Ectodermal cell (in vitro differentiated cells): Measurements from ENCODE around the gene EHD1. TPM values are rescaled to one million over a fixed set of nuclear protein-coding genes. Genes with fewer than 3 reads are reported as not detected.
A peak's percentile ranks its signal among the peaks of the same experiment; 100 is the strongest.

Experiments
- H3K27ac ChIP-seq: 2 replicates; pipeline ENCODE4 v1.7.0; 2013; ENCODE audit warnings: mild to moderate bottlenecking, low read depth, low read length; ENCODE audit not compliant: insufficient read depth, poor library complexity, severe bottlenecking
- H3K27me3 ChIP-seq: 2 replicates; pipeline ENCODE4 v1.7.0; 2013; ENCODE audit warnings: mild to moderate bottlenecking, low read length; ENCODE audit not compliant: insufficient read depth, control insufficient read depth, poor library complexity, severe bottlenecking
- H3K36me3 ChIP-seq: one replicate; pipeline ENCODE4 v1.7.0; 2013; ENCODE audit warnings: low read length; ENCODE audit not compliant: control insufficient read depth, insufficient read depth
- H3K4me1 ChIP-seq: one replicate; pipeline ENCODE4 v1.7.0; 2013; ENCODE audit warnings: low read length; ENCODE audit not compliant: control insufficient read depth, insufficient read depth
- H3K4me3 ChIP-seq: 2 replicates; pipeline ENCODE4 v1.7.0; 2013; ENCODE audit warnings: low read depth, low read length, control low read depth; ENCODE audit not compliant: insufficient read depth
- H3K9me3 ChIP-seq: 2 replicates; pipeline ENCODE4 v1.7.0; 2013; ENCODE audit warnings: mild to moderate bottlenecking, low read length, moderate library complexity; ENCODE audit not compliant: control insufficient read depth
- WGBS, 2 experiments: methylation state at CpG; one replicate each; pipeline ENCODE4 v1.1.7; 2013; ENCODE audit warnings: missing lambda C conversion rate in 2 of 2; 5-methylcytosine and 5-hydroxymethylcytosine counted together
- polyA plus RNA-seq, 4 experiments: library from polyadenylated mRNA; stranded (reverse); fragments of 50-300 nt; gene quantifications; one replicate each; pipeline ENCODE4 v1.2.3, GENCODE V29; 2013

EHD1 gene
- polyA plus RNA-seq (2013, experiment 1 of 4): 40.0 TPM
- 43.2 TPM for polyA plus RNA-seq (2013, experiment 2 of 4)
- 23.9 TPM for polyA plus RNA-seq (2013, experiment 3 of 4)
- 27.4 TPM for polyA plus RNA-seq (2013, experiment 4 of 4)

DNA sequence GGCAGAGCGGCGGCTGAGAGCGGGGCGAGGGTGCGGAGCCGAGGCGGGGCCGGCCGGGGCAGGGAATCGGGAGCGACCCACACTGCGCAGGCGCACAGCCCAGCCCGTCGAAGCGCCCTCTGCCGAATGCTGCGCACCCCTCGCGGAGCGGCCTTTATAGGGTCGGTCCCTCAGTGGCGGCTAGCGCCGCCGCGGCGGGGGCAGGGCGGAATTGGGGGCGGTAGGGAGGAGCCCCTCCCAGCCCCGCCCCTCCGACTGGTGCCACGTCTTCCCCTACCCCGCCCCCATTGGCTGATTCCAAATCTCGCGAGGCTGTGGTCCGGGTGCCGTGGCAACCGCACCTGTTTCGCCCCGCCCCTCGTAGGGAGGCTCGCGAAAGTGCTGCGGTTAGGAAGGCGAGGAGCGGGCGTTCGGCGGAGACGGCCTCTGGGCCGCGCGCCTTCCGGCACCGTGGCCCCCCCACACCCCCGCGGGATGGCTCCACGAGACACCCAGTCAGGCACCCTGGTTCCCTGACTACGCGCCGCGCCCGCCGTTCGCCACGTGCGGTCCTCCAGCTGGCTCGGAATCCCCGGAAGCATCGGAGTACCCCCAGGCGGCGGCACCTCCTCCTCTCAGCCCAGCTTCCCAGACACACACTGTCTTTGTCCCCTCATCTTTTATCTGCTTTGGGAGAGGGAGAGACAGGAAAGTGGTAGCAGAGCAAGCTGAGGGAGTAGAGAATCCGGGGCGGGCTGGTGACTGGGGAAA lies at the start of gene EHD1:
EHD1 (minus strand) TSS at position 128 of the 750 bp plus-strand sequence. CDS start 157 bp downstream, outside the sequence.
- H3K4me3 ChIP-seq: peak within 1 kb of the TSS; percentile 97
- no peaks in the 10 kb centered on the region for H3K27me3 ChIP-seq
- no peaks in the 10 kb centered on the region for H3K9me3 ChIP-seq
- H3K36me3 ChIP-seq: no peaks in the 10 kb centered on the region
- peak within 1 kb of the TSS; percentile 80 for H3K27ac ChIP-seq
- WGBS, 2 experiments: 0% methylated on average over 73 to 75 of the region's 75 CpGs
- peaks cover 27% of the 10 kb centered on the region for H3K4me1 ChIP-seq

- H3K27me3 ChIP-seq: peaks cover 10% of the 10 kb centered on the region
- H3K27ac ChIP-seq: no peak overlapping the region
- no peaks in the 10 kb centered on the region for H3K36me3 ChIP-seq
- WGBS, 2 experiments: 87 to 90% methylated on average over 22 of the region's 22 CpGs
- H3K9me3 ChIP-seq: no peaks in the 10 kb centered on the region
- H3K4me3 ChIP-seq: no peak overlapping the region
- peaks cover 16% of the 10 kb centered on the region for H3K4me1 ChIP-seq
Measured at GRCh38 chr11:64926689-64927088, 48.3 kb upstream of the EHD1 start.

DNA sequence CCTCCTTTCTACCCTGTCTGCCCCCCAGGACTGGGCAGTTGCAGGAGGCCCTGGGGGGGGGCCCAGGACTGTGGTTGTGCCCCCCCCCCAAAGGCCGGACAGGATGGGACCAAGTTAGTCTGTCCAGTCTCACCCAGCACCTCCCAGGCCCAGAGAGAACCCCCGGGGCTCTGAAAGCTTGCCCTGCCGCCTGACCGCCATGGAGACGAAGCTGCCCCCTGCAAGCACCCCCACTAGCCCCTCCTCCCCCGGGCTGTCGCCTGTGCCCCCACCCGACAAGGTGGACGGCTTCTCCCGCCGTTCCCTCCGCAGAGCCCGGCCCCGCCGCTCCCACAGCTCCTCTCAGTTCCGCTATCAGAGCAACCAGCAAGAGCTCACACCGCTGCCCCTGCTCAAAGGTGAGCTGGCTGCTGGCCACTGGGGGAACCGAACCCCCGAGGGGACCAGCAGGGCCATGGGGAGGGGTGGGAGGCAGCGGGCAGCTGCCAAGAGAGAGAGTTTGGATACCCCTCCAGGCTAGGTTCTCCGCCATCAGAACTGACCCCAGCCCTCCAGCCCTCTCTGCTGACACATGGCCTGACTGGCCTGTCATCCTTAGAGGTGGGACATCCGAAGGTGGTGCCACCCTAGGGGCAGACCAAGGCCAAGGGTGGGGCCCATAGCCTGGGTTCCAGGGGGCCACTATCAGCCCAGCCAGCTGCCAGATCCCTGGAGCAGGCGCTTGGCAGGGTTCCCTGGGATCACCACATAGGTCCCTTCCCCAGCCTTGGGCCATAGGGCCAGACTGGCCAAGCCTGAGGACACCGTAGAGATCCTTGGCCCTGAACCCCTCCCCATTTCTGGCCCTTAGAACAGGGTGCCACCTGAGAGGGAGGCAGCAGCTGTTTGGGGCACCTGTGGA lies 47.4 kb upstream of the EHD1 start:
- Histone ChIP-seq H3K9me3 (no peaks in the 10 kb centered on the region), H3K4me1 (peaks cover 16% of the 10 kb centered on the region), H3K36me3 (no peaks in the 10 kb centered on the region), H3K27me3 (peaks cover 10% of the 10 kb centered on the region), H3K27ac (no peak overlapping the region), H3K4me3 (peak overlapping the region; percentile 80)
- WGBS, 2 experiments: 78 to 83% methylated on average over 23 to 24 of the region's 24 CpGs

GRCh38 chr11:64924910-64925284 lies 46.5 kb upstream of the EHD1 start:
- peaks cover 10% of the 10 kb centered on the region for H3K27me3 ChIP-seq
- H3K4me1 ChIP-seq: peaks cover 16% of the 10 kb centered on the region
- peak overlapping the region; percentile 80 for H3K4me3 ChIP-seq
- H3K36me3 ChIP-seq: no peaks in the 10 kb centered on the region
- H3K27ac ChIP-seq: no peak overlapping the region
- H3K9me3 ChIP-seq: no peaks in the 10 kb centered on the region
- 2 to 3% methylated on average over 24 of the region's 24 CpGs for WGBS, 2 experiments

DNA sequence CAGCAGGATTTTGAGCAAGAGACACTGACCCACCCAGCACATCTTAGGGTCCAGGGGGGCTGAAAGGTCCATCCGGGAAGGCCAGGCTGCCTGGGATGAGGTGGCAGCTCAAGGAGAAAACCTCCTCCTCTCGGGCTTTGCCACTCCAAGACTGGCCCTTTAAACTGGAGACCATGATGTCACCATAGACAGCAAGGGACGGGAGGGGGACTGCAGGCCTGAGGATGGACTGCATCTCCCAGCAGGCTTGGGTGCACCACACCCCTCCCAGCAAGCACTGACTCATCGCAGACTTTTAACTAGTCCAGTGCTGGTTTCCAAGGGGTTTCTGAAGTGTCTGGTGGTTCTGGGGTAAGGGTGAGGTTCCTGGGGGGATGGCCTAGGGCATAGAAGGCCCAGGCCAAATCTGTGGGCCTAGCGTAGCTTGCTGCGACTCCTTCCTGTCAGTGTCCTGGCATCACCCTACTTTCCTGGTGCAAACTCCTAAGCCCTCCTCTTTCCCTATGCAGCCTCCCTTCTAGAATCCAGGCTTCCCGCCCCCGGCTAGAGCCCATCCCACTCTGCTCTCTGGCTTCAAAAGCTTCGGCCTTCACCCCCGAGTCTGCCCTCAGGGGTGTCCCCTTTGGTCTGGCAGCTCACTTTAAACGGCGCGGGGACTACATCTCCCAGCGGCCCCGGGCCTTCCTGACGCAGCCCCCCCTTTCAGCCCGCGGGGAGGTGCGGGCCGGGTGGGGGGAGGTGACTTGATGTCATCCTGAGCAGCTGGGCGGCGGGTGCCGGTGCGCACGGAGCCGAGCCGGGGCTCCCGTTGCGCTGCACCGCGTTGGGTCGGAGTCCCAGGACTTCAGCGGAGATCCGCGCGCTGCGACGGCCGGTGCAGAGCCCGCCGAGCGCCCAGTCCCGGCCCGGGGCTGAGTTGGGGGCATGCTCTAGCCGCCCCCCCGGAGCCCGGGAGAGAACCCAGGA lies 45.8 kb upstream of the EHD1 start, which contains the start of gene PPP2R5B:
PPP2R5B (plus strand) TSS at position 746 of the 966 bp plus-strand sequence. CDS start 1,046 bp downstream, outside the sequence.
- H3K36me3 ChIP-seq: no peaks in the 10 kb centered on the region
- peaks cover 10% of the 10 kb centered on the region for H3K27me3 ChIP-seq
- peak within 1 kb of the TSS; percentile 36 for H3K27ac ChIP-seq
- peaks cover 16% of the 10 kb centered on the region for H3K4me1 ChIP-seq
- H3K9me3 ChIP-seq: no peaks in the 10 kb centered on the region
- peak within 1 kb of the TSS; percentile 80 for H3K4me3 ChIP-seq
- WGBS, 2 experiments: 1% methylated on average over 47 of the region's 47 CpGs

GRCh38 chr11:64923151-64923661 lies 44.8 kb upstream of the EHD1 start:
- H3K4me1 ChIP-seq: peaks cover 16% of the 10 kb centered on the region
- peaks cover 10% of the 10 kb centered on the region for H3K27me3 ChIP-seq
- H3K4me3 ChIP-seq: peak overlapping the region; percentile 80
- no peaks in the 10 kb centered on the region for H3K36me3 ChIP-seq
- H3K9me3 ChIP-seq: no peaks in the 10 kb centered on the region
- 95% methylated on average over 11 of the region's 11 CpGs for WGBS, 2 experiments
- no peak overlapping the region for H3K27ac ChIP-seq

- Histone ChIP-seq H3K4me1 (peaks cover 17% of the 10 kb centered on the region), H3K36me3 (no peaks in the 10 kb centered on the region), H3K4me3 (no peak overlapping the region), H3K27ac (no peak overlapping the region), H3K9me3 (no peaks in the 10 kb centered on the region), H3K27me3 (peaks cover 10% of the 10 kb centered on the region)
- WGBS, 2 experiments: 56 to 59% methylated on average over 3 of the region's 3 CpGs
Measured at GRCh38 chr11:64921384-64921783, 43.0 kb upstream of the EHD1 start.

- Histone ChIP-seq H3K4me3 (no peak overlapping the region), H3K36me3 (no peaks in the 10 kb centered on the region), H3K27ac (no peak overlapping the region), H3K4me1 (peaks cover 22% of the 10 kb centered on the region), H3K27me3 (peaks cover 5% of the 10 kb centered on the region), H3K9me3 (no peaks in the 10 kb centered on the region)
- 92 to 93% methylated on average over 2 of the region's 2 CpGs for WGBS, 2 experiments
Measured at GRCh38 chr11:64920124-64920523, 41.7 kb upstream of the EHD1 start.

GRCh38 chr11:64919627-64920026 lies 41.2 kb upstream of the EHD1 start:
- Histone ChIP-seq H3K36me3 (no peaks in the 10 kb centered on the region), H3K27ac (no peak overlapping the region), H3K4me1 (peaks cover 21% of the 10 kb centered on the region), H3K27me3 (peaks cover under 1% of the 10 kb centered on the region), H3K4me3 (no peak overlapping the region), H3K9me3 (no peaks in the 10 kb centered on the region)
- 90 to 91% methylated on average over 8 of the region's 8 CpGs for WGBS, 2 experiments
